Stimulated activated CD4-positive, alpha-beta T cell treated with anti-CD3 and anti-CD28 coated beads, Interleukin-15, amount 100 ng/mL, for 24 hours (primary cell): ENCODE data around the gene SLC12A5.
A peak's percentile ranks its signal among the peaks of the same experiment; 100 is the strongest.

Source experiments
- DNase-seq: peaks from one replicate; pipeline ENCODE4 v3.0.0-alpha.2; 2020

Gene SLC12A5

GRCh38 chr20:46006964-46007363 is 22.1 kb upstream of the SLC12A5 start:
- DNase-seq, result no peak

GRCh38 chr20:46007671-46008070 is 21.3 kb upstream of the SLC12A5 start:
- no peak for DNase-seq

GRCh38 chr20:46009816-46010215 is 19.2 kb upstream of the SLC12A5 start:
- no peak for DNase-seq

- peak; percentile 62 for DNase-seq
These were observed 18.3 kb upstream of the SLC12A5 start for GRCh38 chr20:46010491-46011391.

- peak; percentile 67 for DNase-seq
These were observed 17.2 kb upstream of the SLC12A5 start for GRCh38 chr20:46011631-46012482.

- no peak for DNase-seq
These were observed 16.1 kb upstream of the SLC12A5 start for GRCh38 chr20:46012921-46013320.

- no peak for DNase-seq
These were observed 15.6 kb upstream of the SLC12A5 start for GRCh38 chr20:46013322-46013828.

GRCh38 chr20:46013829-46014516 is 15.0 kb upstream of the SLC12A5 start:
- peak; percentile 79 for DNase-seq

GRCh38 chr20:46014517-46015396 is 14.3 kb upstream of the SLC12A5 start:
- no peak for DNase-seq

- no peak for DNase-seq
These were observed 11.7 kb upstream of the SLC12A5 start for GRCh38 chr20:46017272-46017671.

GRCh38 chr20:46018112-46018511 is 10.9 kb upstream of the SLC12A5 start:
- DNase-seq, result no peak

GRCh38 chr20:46018611-46019010 is 10.4 kb upstream of the SLC12A5 start:
- no peak for DNase-seq

GRCh38 chr20:46020555-46020954 is 8.5 kb upstream of the SLC12A5 start:
- DNase-seq, result no peak

- peak; percentile 68 for DNase-seq
These were observed 7.4 kb upstream of the SLC12A5 start for GRCh38 chr20:46021361-46022359.

GRCh38 chr20:46022411-46023147 is 6.4 kb upstream of the SLC12A5 start:
- DNase-seq, result peak; percentile 84

- no peak for DNase-seq
These were observed 5.9 kb upstream of the SLC12A5 start for GRCh38 chr20:46023148-46023484.

GRCh38 chr20:46023999-46024398 is 5.0 kb upstream of the SLC12A5 start:
- no peak for DNase-seq

GRCh38 chr20:46025376-46025783 is 3.6 kb upstream of the SLC12A5 start:
- DNase-seq, result no peak

GRCh38 chr20:46027245-46027853 is 1.7 kb upstream of the SLC12A5 start:
- peak; percentile 44 for DNase-seq

- DNase-seq, result no peak
These were observed 905 bp upstream of the SLC12A5 start for GRCh38 chr20:46028110-46028509.
